GM19239 (cell line): ENCODE measurements around the gene HTR3B.
"Not testable (repeated sequence)": the region's sequence is repeated elsewhere in the genome, so short reads cannot be mapped to it uniquely, and the experiment has no call there.

Experiments used
- DNase-seq: peaks from one replicate; pipeline ENCODE4 v3.0.0; 2011; ENCODE audit warnings: low spot score; ENCODE audit not compliant: insufficient read length
- FAIRE-seq: peaks from 2 replicates; lab custom pipeline; 2011; peaks lifted over from hg19 to GRCh38; lab: Jason Lieb, UNC

HTR3B gene

DNA sequence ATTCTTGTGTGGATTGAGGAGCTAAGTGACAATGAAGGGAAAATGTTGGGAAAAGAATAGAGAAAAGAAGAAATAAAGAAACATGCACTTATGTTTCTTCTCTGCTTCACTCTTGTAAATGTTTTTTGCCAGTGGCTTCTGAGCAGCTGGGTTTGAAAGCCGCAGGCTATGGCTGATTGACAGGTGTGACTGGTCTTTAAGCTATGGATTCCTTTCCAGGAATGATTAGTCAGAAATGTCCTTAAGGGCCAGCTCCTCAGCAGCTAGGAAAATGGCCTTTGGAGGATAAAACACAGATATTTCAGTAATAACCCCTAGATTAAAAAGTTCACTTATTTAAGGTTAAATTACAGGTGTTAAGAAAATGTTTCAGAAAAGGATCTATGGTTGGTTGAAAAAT lies 22.7 kb upstream of the HTR3B start:
- FAIRE-seq: no peak
- DNase-seq: no peak

DNA sequence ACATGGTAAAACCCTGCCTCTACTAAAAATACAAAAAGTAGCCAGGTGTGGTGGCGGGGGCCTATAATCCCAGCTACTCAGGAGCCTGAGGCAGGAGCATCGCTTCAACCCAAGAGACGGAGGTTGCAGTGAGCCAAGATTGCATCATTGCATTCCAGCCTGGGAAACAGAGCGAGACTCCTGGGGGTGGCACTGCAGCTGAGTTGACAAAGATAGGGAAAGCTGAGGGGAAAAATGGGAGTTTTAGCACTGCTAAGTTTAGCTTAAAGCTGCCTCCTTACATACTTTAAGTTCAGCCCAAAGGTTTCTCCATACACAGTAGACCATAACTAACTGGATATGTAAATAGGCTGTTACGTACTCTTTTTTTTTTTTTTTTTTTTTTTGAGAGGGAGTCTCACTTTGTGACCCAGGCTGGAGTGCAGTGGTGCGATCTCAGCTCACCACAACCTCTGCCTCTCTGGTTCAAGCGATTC lies 20.2 kb upstream of the HTR3B start:
- FAIRE-seq: no peak
- no peak for DNase-seq

DNA sequence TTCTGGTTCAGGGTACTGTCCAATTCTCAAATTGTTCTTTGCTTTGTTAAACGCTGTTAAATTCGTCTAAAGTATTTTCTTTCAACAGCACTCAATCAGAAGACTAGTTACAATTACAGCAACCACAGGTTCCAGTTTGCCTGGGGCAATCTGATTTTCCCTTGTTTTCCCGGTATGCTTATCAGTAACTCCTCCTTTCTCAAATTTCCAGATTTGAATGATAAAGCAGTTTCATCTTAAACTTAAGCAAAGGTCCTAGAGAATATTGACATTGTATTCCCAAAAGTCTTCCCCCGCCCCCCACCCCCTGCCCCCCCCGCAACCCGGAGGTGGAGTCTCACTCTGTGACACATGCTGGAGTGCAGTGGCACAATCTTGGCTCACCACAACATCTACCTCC lies 18.7 kb upstream of the HTR3B start:
- no peak for DNase-seq

DNA sequence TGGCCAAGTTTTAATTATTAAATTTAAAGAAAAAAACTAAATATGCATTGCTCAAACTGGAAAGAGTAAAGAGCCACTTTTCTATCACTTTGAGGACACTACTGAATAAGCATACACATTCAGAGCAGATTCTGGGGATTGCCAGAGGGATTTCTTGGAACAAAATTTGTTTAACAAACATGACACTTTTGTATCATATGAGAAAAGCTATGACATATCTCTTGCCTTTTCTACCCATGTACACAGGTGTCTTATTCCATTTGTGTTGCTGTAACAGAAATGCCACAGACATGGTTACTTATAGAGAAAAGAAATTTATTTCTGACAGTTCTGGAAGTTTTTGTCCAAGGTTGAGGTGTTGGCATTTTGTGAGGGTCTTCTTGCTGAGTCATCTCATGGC lies 15.7 kb upstream of the HTR3B start:
- FAIRE-seq (peak; percentile 39), DNase-seq (no peak)

More for the DNA sequence above, 18.7 kb upstream of the HTR3B start:
- no peak for FAIRE-seq

DNA sequence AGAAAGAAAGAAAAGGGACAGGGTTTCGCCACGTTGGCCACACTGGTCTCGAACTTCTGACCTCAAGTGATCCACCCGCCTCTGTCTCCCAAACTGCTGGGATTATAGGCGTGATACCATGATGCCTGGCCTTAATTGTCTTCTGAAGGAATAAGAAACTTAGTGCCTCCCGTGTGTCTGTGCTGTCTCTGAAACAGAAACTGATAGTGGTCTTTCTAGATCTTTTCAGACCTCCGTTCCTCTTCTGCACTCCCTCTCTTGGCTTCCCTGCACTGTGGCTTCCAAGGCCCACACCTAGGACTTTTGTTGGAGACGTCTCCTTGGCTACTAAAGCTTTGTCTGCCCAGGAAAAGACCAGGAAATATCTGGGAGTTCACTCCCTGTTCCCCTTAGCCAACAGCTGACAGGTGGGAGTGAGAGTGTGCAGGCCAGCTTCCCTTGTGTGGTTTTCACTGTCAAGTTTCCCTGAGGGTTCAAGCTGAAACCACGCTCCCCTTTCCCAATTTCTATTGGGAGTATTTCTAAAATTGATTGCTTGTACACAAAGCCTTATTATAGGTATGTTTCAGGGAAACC lies 10.1 kb upstream of the HTR3B start:
- DNase-seq (peak; percentile 28), FAIRE-seq (peak; percentile 53)

DNA sequence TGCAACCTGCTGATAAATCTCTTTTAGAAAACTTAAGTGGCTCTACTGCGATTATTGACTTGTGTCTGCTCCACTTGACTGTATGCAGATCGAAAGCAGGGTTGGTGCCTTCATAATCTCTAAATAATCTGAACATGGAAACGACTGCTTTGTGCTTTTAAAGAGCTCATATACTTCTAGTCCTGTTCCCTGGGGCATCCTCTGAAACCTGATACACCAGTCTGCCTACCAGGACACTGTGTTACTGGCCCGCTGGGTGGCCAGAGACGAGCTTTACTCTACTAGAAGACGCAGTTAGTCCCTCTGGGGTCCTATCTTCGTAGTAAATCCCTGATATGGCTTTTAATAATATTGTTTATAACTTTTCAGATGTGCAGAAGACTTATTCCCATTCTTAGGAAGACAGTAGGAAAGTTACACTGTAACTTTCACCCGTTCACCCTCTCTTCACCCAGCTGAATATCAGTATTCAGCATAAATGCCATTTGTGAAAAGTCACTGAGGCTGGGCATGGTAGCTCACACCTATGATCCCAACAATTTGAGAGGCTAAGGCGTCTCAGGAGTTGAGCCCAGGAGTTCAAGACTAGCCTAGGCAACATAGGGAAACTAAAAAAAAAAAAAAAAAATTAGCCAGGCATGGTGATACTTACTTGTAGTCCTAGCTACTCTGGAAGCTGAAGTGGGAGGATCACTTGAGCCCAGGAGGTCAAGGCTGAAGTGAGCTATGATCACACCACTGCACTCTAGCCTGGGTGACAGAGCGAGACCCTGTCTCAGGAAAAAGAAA lies 9.0 kb upstream of the HTR3B start:
- DNase-seq (no peak), FAIRE-seq (no peak)

DNA sequence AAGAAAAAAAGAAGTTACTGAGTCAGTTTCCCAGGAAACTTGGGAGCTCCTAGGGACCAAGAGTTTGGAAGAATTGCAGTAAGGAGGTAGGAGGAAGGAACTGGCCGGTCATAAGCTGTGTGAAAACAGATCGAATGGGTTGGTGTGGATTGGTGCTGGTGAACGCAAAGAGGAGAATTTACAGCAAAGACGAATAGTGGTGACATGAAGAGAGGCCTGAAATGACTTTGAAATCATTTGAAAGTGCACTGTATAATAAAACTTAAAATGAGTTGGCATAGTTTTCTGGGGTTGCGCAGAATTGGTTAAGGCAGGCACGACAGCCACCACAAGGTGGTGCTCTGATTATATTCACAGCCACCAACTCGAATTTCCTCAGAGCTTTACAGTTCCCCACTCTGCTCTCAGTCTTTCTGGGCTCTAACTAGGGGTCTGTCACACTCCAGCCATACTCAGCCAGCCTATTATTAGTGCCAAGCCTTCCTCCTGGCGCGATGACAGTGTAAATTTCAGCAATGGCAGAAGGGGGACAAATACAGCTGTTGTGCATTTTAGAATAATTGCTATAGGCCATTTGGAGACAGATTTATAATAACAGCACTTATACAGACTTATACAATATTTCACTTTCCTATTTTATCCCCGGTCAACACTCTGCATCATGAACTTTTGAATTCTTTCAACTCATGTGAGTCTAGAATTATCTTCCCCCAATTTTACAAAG lies 8.3 kb upstream of the HTR3B start:
- FAIRE-seq (peak; percentile 94), DNase-seq (no peak)

DNA sequence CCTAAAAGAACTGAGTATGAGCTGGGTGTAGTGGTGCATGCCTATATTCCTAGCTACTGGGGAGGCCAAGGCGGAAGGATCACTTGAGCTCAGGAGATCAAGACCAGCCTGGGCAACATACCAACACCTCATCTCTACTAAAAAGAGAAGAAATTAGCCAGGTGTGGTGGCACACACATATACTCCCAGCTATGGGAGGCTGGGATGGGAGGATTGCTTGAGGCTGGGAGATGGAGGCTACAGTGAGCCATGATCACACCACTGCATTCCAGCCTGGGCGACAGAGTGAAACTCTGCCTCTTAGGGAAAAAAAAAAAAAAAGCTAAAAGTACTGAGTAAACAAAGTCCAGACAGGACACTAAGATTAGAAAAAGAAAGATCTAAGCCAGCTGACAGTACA lies 3.5 kb upstream of the HTR3B start:
- FAIRE-seq (no peak), DNase-seq (no peak)

DNA sequence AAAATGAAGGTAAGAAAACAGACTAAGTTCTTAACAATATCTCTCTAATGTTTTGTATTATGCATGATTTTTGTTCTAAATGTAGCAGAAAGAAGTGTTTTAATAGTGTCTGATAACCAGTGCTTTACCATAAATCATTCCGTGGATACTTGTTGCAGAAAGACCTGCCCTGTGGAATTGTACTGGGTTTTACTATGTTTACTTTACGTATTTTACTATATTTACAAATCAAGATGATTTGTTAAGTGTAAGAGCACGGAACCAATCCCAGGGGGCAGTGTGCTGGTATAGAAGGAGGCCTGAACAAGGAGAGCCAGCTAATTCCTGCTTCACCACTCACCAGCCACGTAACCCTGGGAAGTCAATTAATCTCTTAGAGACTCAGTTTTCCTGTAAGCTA lies 1.4 kb downstream of the HTR3B start:
- no peak for FAIRE-seq

DNA sequence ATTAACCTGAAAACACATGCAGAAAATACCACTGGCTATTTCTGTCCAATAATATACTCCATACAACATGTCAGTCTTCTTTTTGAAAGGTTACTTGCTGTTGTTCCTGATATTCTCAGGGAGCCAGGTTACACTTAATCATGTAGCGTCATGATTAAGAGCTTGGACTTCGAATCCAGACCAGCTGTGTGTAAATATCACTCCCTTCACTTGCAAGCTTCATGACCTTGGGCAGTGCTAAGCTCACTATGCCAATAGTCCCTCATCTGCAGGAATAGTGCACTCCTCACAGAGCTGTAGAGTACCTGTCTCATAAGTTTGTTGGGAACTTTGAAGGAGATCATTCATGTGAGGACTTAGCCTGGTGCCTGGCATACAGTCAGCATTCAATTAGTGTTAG lies 1.9 kb downstream of the HTR3B start:
- DNase-seq (no peak), FAIRE-seq (no peak)

More for the DNA sequence above, 1.4 kb downstream of the HTR3B start:
- no peak for DNase-seq

DNA sequence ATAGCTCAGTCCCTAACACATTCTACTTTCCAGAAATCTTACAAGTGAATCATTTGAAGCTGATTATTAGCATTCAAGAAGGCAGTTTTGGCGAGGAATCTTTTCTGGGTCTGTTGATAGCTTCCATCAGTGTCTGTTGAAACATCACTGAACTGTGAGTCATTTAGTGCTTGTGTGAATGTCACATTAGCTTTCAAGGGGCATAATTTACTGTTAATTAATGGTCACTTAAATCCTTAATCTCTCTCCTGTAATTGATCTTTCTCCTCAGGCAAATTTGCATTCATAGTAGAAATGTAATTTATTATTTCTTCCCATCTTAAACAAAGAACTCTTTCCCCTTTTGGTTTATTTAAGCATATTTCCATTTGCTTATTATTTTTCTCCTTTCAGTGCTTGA lies 2.6 kb downstream of the HTR3B start:
- FAIRE-seq: no peak
- no peak for DNase-seq

DNA sequence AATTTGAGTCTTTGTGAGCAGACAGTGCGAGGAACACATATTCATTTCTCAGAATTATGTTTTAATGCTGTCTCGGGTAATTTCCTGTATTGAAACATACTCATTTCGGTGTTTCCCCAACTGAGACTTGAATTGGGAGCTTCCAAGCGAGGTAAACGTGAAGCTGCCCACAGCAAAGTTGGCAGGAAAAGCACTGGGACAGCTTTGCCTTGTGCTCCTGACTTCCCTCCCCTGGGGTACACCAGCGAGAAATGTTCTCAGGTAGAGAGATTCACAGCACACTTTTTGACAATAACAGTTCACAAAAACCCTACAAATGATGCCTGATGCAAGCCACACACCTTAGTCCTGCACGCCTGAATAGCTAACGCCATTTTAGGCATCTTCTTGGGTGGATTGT lies 3.1 kb downstream of the HTR3B start:
- FAIRE-seq: no peak
- DNase-seq: no peak

DNA sequence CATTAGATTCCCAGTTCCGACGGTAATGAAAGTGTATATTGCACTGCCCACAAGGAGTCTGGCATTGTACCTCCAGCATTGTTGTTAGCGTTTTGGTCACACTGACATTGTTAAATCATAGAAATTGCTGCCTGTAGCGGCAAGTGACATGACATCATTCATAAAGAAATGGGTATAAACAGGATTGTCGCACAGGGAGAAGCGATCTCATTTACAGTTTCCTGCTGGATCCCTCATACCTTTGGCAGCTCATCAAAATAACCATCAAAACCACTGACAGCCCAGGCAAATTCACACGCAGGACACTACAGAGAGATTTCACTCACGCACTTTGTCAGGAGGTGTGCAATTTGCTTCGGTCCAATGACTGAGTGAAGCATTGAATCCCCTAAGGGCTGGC lies 3.5 kb downstream of the HTR3B start:
- no peak for FAIRE-seq

DNA sequence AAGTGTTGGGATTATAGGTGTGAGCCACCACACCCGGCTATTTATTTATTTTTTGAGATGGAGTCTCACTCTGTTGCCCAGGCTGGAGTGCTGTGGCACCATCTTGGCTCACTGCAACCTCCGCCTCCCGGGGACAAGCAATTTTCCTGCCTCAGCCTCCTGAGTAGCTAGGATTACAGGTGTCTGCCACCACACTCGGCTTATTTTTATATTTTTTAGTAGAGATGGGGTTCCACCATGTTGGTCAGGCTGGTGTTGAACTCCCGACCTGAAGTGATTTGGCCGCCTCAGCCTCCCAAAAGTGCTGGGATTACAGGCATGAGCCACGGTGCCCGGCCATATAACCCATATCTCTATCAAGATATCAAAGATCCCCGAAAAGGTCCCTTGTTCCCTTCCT lies 6.9 kb downstream of the HTR3B start:
- FAIRE-seq, DNase-seq: not testable (repeated sequence)

More for the DNA sequence above, 3.5 kb downstream of the HTR3B start:
- DNase-seq: no peak

DNA sequence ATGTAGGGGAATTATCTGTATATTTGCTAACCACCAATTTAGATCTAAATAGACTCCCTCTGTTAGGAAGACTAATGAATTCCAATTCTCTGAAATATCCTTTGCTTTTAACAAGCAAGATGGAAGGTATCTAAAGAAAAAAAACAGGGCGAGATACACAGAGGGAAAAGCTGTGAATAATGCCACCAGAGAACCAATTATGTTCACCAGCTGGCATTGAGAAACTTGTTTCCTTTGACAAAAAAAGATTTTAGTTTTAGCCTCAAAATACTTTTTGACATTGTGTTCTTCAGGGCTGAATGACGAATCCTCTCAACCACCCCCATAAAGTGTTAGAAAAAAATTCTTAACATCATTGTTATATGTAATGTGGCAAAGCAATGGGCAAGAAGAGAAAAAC lies 19.0 kb downstream of the HTR3B start:
- DNase-seq: no peak
- FAIRE-seq: no peak

DNA sequence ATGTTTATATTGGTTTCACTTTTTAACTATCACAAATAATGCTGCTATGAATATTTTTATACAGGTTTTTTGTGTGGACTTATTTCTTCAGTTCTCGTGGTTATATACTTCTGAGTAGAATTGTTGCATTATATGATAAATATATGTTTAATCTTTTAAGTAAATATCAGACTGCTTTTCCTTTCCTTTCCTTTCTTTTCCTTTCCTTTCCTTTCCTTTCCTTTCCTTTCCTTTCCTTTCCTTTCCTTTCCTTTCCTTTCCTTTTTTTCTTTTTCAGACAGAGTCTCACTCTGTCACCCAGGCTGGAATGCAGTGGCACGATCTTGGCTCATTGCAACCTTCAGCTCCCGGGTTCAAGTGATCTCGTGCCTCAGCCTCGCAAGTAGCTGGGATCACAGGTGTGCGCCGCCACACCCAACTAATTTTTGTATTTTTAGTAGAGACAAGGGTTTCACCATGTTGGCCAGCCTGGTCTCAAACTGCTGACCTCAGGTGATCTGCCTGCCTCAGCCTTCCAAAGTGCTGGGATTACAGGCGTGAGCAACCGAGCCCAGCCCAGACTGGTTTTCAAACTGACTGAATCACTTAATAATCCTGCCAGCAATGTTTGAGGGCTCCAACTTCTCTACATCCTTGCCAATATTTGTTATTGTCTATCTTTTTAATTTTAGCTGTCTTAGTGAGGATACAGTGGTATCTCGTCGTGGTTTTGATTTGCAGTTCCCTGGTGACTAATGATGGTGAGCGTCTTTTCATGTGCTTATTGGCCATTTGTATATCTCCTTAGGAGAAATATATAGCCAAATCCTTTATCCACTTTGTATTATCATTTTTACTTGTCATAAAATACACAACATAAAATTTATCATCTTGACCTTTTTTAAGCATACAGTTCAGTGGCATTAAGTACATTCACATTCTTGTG lies 21.9 kb downstream of the HTR3B start:
- DNase-seq: no peak
- FAIRE-seq: no peak

DNA sequence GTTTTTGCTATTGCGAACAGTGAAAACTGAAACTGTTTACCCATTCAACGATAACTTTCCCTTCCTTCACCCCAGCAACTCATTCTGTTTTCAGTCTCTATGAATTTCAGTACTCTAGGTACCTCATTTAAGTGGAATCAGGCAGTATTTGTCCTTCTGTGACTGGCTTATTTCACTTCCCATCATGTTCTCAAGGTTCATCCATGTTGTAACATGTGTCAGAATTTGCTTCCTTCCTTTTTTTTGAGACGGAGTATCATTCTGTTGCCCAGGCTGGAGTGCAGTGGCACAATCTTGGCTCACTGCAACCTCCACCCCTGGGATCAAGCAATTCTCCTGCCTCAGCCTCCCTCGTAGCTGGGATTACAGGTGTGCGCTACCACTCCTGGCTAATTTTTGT lies 23.7 kb downstream of the HTR3B start:
- DNase-seq (no peak), FAIRE-seq (no peak)

DNA sequence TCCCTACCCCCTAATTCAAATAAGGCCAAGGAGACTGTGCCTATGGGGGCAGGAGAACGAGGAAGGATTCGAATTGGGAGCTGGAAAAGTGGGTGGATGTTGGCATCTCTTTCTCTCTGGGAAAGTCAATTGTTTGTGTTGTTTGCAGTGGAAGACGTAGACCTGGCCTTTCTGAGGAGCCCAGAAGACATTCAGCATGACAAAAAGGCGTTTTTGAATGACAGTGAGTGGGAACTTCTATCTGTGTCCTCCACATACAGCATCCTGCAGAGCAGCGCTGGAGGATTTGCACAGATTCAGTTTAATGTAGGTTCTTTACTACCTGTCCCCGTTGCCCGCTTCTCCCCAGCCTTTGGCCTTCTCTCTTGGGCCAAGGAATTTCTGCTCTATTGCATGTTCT lies 28.2 kb downstream of the HTR3B start:
- FAIRE-seq (no peak), DNase-seq (no peak)

DNA sequence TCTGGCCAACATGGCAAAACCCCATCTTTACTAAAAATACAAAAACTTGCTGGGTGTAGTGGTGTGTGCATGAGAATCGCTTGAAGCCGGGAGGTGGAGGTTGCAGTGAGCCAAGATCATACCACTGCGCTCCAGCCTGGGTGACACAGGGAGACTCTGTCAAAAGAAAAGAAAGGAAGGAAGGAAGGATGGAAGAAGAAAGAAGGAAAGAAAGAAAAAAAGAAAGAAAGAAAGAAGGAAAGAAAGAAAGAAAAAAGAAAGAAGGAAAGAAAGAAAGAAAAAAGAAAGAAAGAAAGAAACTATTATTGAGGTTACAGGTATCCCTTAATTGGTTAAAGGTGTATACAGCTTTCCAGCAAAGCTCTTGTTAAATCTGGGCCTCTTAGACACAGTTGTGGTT lies 29.6 kb downstream of the HTR3B start:
- FAIRE-seq, DNase-seq: not testable (repeated sequence)

DNA sequence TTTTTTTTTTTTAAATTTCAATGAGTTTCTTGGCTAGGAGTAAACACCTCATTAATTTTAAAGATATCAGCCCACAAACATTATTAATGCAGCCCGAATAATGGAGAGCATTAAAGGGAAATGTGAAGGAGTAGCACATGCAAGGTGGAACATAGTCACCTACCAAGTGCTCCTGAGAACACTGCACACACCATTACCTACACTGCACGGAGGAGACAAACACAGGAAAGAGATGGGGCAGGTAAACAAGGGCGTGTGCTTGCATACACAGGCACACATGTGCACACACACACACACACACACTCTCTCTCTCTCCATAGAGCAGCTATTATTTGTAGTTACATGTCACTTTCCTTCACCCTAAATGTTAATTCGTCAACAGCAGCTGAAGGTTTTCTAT lies 30.2 kb downstream of the HTR3B start:
- DNase-seq: no peak
- FAIRE-seq: no peak
